ENCODE measurements around the gene COL6A2.
"Not testable (repeated sequence)": the region's sequence is repeated elsewhere in the genome, so short reads cannot be mapped to it uniquely, and the experiment has no call there.

The COL6A2 gene

GRCh38 chr21:46097336-46098293 lies at the start of gene COL6A2:
COL6A2 (plus strand) TSS chr21:46098112.
- DNase-seq (ENCODE audit: low read depth in 3 of 3, low spot score in 1 of 3) = peak in 1 of 3 donors; percentile 47

- DNase-seq (ENCODE audit: low read depth in 3 of 3, low spot score in 1 of 3) = no peak
Observed at GRCh38 chr21:46048926-46049889, 48.7 kb upstream of the COL6A2 start.

- no peak for DNase-seq (ENCODE audit: low read depth in 3 of 3, low spot score in 1 of 3)
Observed at GRCh38 chr21:46049890-46050667, 47.8 kb upstream of the COL6A2 start.

- DNase-seq (ENCODE audit: low read depth in 3 of 3, low spot score in 1 of 3) = no peak
Observed at GRCh38 chr21:46050668-46051378, 47.1 kb upstream of the COL6A2 start.

- DNase-seq (ENCODE audit: low read depth in 3 of 3, low spot score in 1 of 3) = no peak
Observed at GRCh38 chr21:46051379-46051770, 46.5 kb upstream of the COL6A2 start.

GRCh38 chr21:46051821-46052675 lies 45.9 kb upstream of the COL6A2 start:
- no peak for DNase-seq (ENCODE audit: low read depth in 3 of 3, low spot score in 1 of 3)

GRCh38 chr21:46052703-46053651 lies 44.9 kb upstream of the COL6A2 start:
- DNase-seq (ENCODE audit: low read depth in 3 of 3, low spot score in 1 of 3) = no peak

- no peak for DNase-seq (ENCODE audit: low read depth in 3 of 3, low spot score in 1 of 3)
Observed at GRCh38 chr21:46054031-46054430, 43.9 kb upstream of the COL6A2 start.

- no peak for DNase-seq (ENCODE audit: low read depth in 3 of 3, low spot score in 1 of 3)
Observed at GRCh38 chr21:46054451-46054881, 43.4 kb upstream of the COL6A2 start.

- no peak for DNase-seq (ENCODE audit: low read depth in 3 of 3, low spot score in 1 of 3)
Observed at GRCh38 chr21:46055863-46056281, 42.0 kb upstream of the COL6A2 start.

GRCh38 chr21:46056450-46056903 lies 41.4 kb upstream of the COL6A2 start:
- no peak for DNase-seq (ENCODE audit: low read depth in 3 of 3, low spot score in 1 of 3)

- DNase-seq (ENCODE audit: low read depth in 3 of 3, low spot score in 1 of 3) = no peak
Observed at GRCh38 chr21:46057111-46057709, 40.7 kb upstream of the COL6A2 start.

GRCh38 chr21:46057710-46058241 lies 40.1 kb upstream of the COL6A2 start:
- no peak for DNase-seq (ENCODE audit: low read depth in 3 of 3, low spot score in 1 of 3)

- no peak for DNase-seq (ENCODE audit: low read depth in 3 of 3, low spot score in 1 of 3)
Observed at GRCh38 chr21:46058431-46059145, 39.3 kb upstream of the COL6A2 start.

- no peak for DNase-seq (ENCODE audit: low read depth in 3 of 3, low spot score in 1 of 3)
Observed at GRCh38 chr21:46059195-46059594, 38.7 kb upstream of the COL6A2 start.

- not testable (repeated sequence) for DNase-seq (ENCODE audit: low read depth in 3 of 3, low spot score in 1 of 3)
Observed at GRCh38 chr21:46059711-46060455, 38.0 kb upstream of the COL6A2 start.
